ENCODE data around the gene SRGAP1. TPM values are rescaled to one million over a fixed set of nuclear protein-coding genes. Genes with fewer than 3 reads are reported as not detected.

The SRGAP1 gene
- total and polyA plus RNA-seq, 2 of the 13 experiments (the other 11 are each of a cell fraction or from before 2014, with no cell fraction given) = 1.6 to 3.4 TPM

GRCh38 chr12:63889721-63890509 lies 45.4 kb downstream of the SRGAP1 start (continued):
- TF ChIP-seq ZNF275 (CRISPR knock-in tag; IDR thresholded peaks at IDR 0.05; ENCODE audit: borderline replicate concordance) (no peak), ZNF232 (CRISPR knock-in tag; IDR thresholded peaks at IDR 0.05; ENCODE audit: borderline replicate concordance) (no peak), MAF1 (CRISPR knock-in tag; IDR thresholded peaks at IDR 0.05; ENCODE audit: borderline replicate concordance) (no peak), FOXP4 (CRISPR knock-in tag; IDR thresholded peaks at IDR 0.05) (peak; percentile 55; the same call in 1 of the 2 replicates), PRDM4 (CRISPR knock-in tag; IDR thresholded peaks at IDR 0.05; ENCODE audit: borderline replicate concordance) (no peak), HMG20B (CRISPR knock-in tag; conservative IDR thresholded peaks at IDR 0.05) (no peak), FOXJ3 (CRISPR knock-in tag; IDR thresholded peaks at IDR 0.05; ENCODE audit: borderline replicate concordance) (no peak), ZNF350 (CRISPR knock-in tag; IDR thresholded peaks at IDR 0.05; ENCODE audit: borderline replicate concordance, low read depth) (no peak; the same call in 1 of the 2 replicates), SP4 (CRISPR knock-in tag; IDR thresholded peaks at IDR 0.05) (no peak), ASH2L (IDR thresholded peaks at IDR 0.05; ENCODE audit: insufficient read length, low read depth, low read length) (peak; percentile 55), SALL1 (CRISPR knock-in tag; IDR thresholded peaks at IDR 0.05) (peak; percentile 31; the same call in 1 of the 2 replicates), TFAP4 (IDR thresholded peaks at IDR 0.05; ENCODE audit: borderline replicate concordance, low read depth) (no peak), IKZF5 (CRISPR knock-in tag; IDR thresholded peaks at IDR 0.05) (no peak), NONO (IDR thresholded peaks at IDR 0.05) (no peak), NONO (CRISPR knock-in tag; conservative IDR thresholded peaks at IDR 0.05) (no peak), ZNF552 (CRISPR knock-in tag; IDR thresholded peaks at IDR 0.05; ENCODE audit: borderline replicate concordance) (no peak), RAD21 (CRISPR knock-in tag; IDR thresholded peaks at IDR 0.05) (no peak), LBX2 (CRISPR knock-in tag; IDR thresholded peaks at IDR 0.05; ENCODE audit: borderline replicate concordance) (no peak), ZNF766 (CRISPR knock-in tag; IDR thresholded peaks at IDR 0.05; ENCODE audit: borderline replicate concordance) (no peak), ZNF580 (CRISPR knock-in tag; IDR thresholded peaks at IDR 0.05; ENCODE audit: borderline replicate concordance, low read depth) (0 out of 2 replicates have a peak, but pooled peaks have one; percentile 22)
